GM21447 (cell line): ENCODE measurements around the gene RGS3.

Experiments used
- ATAC-seq: cut with Tn5 transposase; IDR thresholded peaks from one replicate; pipeline ENCODE4 v1.9.1; 2021; ENCODE audit not compliant: unreplicated experiment

Gene RGS3

DNA sequence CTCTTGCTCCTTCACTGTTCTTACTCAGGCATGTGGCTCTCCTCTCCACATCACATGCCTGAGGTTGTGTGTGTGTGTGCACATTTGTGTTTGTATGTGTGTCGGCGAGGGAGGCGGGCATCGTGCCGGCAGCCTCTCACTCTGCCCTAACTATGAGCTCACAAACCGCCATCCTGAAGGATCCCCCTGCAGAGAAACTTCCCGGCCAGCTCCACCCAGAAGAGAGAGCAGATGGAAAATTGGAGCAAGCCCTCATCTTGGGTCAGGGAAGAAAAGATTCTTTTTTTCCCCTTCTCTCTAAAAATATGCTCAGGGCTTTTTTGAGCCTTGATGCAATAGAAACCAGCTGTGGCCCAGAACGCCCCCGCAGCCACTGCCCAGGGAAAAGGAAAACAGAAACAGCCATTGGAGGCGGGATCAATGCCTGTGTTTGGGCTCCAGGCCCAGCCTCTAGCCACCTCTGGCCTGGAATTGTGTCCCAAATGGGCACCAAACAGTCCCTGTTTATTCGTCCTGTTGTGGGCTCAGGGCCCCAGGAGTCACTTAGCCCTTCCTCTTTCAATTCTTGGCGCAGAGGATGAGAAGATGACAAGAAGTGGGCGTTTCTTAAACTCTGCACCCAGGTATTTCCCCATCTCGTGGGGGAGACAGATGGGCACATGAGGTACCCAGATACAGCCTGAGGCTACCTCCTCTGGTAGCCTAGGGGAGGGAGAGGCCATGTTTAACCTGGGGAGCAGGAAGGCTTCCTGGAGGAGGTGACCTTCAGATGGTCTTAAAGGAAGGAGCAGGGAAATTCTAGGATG lies 151.5 kb downstream of the RGS3 start:
- peak; percentile 74 for ATAC-seq

DNA sequence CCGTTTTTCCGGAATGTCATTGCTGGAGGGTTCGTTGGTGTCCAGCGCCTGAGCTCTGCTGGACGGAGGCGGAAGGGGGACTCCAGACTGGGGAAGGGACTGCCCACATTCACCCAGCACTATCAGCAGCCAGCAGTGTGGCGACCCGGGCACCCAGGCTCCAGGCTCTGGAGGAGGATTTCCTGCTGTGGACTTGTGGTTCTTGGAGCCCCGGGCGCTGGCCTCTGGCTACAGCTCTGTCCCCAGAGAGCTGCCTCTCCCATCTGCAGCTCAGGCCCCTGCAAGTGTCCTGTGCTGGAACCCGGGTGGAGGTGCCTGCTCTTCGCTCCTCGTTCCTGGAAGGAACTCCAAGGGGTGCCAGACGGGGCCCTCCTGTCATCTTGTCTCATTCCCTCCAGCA lies 152.6 kb downstream of the RGS3 start:
- no peak for ATAC-seq

DNA sequence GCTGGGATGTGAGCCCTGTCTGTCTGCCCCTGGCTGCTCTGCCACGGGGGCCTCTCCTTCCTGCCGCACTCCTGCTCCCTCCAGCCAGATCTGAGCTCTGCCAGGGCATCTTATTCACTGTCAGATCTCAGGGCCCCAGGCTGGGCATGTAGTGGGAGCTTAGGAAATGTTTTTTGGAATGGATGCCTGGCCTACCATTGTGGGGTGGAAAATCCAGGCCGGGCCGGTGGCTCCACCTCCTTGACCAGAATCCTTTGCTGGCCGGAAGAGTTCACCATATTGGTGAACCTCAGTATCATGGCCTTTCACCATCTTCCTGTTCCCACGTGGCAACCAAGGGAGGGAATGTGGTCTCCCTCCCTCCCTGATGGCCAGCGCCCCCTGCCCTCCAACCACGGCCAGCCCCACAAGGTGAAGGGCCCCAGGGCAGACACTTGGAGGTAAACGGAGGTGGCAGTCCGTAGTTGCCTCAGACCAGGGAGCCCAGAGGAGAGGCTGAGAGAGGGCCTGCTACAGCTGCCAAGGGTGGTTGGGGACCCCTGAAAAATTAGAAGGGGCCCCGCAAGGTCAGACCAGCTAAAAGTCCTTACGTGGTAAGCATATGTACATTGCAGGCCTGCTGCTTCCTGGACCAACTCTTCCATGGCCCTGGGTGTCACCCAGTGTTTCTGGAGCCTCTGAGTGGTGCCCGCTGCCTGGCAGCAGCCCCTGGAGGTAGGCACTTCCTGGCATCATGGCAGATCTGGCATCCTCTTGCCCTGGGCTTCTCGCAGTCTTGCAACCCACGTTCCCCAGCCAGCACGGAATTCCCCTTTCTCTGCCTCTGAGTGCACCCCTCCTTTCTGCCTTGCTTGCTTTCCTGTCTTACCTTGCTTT lies 153.3 kb downstream of the RGS3 start:
- no peak for ATAC-seq

DNA sequence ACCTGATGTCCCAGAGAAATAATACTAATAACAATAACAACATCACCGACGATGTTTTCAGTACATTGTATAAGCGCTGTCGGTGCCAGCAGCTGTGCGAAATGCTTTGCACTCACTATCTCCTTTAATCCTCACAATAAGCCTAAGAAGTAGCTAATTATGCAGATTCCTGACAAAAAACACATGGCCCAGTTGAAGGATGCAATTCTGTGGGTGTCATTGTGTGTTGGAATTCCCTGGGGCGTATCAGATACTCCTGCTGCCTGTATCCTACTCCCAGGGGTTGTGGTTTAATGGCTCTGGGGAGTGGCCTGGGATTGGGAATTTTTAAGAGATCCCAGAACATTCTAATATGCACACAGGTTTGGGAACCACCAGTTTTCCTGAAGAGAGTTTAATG lies 154.0 kb downstream of the RGS3 start:
- no peak for ATAC-seq

DNA sequence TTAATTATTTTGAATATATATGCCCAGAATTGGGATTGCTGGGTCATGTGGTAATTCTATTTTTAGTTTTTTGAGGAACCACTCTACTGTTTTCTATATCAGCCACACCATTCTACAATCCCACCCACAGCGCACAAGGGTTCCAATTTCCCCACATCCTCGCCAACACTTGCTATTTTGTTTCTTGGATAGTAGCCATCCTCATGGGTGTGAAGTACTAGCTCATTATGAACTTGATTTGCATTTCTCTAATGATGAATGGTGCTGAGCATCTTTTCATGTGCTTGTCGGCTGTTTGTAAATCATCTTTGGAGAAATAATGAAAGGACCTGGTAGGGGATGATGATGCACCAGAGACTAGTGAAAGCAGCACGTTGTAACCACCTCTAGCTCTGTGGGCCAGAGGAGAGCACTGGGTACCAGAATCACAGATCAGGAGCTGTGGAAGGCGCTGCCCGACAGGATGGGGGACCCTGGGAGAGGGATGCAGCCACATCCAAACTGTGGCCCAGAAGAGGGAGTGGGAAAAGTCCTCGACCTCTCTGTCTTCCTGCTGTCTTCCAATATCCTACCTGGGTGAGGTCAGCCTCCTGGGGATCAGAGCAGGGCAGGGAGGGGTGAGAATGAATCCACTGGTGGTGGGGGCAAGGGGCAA lies 155.4 kb downstream of the RGS3 start:
- ATAC-seq: no peak

DNA sequence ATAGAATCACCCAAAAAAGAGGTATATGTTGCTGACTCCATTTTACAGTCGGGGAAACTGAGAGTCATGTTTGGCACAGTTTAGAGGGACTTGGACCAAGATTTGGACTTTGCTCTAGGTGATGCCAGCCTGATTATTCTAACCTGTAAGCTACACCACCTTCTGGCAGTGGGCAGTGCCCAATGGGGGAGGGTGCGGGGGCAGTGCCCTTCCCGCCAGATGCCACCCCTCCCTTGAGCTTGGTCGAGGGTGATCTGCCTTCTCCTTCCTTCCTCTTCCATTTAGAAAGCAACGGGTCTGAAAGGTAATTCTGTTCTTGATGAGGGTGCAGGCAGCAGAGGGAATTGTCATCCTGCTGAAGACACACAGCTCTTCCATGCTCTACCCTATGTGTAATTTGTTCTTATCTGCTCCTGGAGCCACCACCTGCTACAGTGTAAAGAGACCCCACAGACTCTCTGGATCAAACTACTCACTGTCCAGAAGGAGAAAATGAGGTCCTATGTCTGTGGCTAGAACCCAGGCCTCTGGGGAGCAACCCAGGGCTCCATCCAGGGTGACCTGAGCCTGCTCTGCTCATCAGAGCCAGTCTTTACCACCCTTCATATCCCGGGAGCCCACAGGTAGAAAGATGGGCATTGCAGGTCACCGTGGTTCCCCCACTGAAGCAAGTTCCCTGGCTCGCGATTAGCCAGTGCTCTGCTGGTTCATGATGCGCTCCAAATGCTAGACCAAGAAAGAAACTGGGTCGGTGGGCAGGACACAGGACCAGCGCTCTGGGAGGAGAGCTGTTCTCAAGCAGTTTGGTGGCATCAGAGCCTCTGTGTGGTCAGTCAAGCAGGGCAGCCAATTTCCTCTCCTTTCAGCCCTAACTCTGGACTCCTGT lies 156.2 kb downstream of the RGS3 start:
- no peak for ATAC-seq

DNA sequence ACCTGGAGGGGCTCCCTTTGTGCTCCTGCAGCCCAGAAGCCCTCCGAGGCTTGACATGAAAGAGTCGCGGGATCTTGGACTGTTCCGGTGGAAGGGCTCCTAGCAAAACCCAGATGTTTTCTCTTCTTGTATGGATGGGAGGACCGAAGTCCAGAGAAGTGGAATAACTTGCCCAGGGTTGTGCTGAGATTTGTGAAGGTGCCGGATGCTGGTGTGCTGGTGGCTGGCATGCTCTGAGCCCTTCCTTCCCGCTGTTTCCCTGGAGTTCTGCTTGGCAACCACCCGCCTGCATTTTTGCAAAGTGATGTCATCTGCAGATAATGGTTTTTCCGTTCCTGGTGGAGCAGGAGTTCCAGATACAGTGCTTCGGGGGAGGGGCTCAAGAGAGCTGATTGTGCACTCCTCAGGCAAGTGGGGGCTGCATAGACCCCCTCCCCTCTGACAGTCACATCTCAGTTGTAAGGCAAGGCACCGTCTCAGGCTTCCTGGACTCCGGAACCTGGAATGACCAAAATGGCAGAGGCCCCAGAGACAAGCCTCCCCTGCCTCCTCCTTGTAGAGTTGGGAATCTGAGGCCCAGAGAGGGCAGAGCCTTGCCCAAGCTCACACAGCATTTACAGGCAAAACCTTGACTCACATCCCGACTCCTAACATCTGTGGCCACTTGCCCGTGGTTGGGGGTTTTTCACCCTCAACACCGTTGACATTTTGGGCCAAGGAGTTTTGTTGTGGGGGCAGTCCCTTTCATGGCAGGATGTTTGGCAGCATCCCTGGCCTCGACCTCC lies 157.0 kb downstream of the RGS3 start:
- ATAC-seq: no peak

DNA sequence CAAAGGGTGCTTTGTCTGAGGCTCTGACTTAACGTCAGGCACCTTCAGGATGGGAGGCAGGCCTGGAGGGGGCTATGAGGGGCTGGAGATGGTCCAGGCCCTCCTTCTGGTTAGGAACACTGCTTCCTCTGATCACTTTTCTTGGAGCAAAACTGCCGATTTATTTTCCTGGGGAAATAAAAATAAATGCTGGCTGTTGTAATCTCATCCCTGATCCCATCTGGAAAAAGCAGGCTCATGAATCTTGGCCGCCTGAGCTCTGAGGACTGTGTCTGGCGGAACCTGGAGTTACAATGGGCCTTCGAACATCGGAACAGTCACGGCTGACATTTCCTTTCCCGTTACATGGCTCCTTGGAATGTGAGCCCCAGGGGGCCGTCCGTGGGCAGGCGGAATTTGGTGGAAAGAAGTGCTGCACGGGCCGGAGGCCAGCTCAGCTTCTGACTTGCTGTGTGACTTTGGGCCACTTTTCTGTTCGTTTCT lies 157.8 kb downstream of the RGS3 start:
- no peak for ATAC-seq

DNA sequence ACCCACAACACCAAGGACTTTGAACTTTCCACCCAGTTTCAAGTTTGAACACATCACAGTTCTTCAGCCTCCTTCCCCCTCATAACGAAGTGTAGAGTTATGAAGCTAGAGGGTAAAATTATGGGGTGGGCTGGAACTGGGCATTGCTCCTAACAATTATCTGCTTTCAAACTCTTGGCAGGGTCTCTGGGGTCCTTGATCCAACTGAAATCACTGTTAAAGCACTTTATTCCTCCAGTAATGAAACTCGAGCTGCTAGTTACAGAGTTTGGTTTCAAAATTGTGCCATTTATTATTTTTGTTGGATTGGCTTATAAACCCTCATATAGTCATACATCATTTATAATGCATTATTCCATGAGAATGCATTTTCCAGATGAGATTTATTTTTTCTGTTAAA lies 158.5 kb downstream of the RGS3 start:
- no peak for ATAC-seq

DNA sequence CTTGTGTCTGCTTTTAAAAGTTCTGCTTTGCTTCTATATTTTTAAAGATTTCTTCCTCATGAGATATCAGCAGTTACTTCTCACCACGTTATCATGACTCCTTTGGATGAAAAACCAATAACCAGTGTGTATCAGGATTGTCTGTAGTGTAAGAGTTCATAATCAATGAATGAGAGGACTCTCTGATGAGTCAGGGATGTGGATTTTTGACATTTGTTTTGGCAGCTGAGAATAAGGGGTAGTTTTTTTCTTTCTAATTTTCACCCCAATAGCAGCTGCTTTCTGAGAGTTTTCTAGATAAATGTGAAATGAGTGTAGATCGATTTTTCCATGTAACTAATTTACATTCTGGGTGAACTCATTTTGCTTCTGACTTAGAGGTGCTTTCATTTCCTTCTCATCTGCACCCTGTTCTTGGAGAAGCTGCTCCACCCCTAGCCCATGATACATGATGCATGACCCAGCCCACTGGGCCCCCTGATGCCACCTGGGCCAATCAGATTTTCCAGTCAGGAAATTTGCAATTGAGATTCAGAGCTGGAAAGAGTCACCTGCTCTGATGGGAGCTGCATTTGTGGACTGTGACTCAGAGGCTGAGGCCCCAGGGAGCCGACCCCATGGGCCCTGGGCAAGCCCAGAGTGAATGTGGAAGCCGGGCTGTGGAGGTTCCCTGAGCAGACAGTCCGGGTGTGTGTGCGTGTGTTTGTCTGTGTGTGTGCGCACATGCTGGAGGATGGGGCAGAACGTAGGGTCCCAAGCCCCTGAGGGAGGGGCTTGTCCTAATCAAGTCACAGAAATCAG lies 159.3 kb downstream of the RGS3 start:
- ATAC-seq: peak; percentile 87

DNA sequence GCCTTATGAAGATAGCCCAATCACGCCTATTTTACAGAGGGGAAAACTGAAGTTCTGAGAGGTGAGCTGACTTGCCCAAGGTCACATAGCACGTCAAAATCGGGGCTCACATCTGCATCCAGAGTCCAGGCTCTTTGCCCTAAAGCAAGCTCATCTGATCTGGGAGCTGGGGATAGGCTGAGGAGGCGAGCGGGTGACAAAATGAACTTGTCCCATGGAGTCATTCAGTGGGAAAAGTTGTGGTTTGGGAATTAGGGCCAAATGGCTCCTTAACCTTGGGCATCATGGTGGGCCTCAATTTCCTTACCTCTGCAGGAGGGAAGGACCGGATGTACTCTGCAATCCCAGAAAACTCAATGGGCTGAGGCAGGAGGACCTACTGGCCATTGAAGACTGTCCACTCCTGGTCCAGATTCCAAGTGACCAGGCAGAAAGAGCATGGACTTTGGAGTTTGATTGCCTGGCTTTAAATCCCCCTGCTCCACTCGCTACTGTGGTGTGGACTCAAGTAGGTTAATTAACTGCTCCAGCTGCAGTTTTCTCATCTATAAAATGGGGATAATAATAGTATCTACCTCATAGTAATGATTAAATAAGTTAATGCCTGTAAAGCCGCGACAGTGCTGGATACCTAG lies 160.4 kb downstream of the RGS3 start:
- no peak for ATAC-seq

DNA sequence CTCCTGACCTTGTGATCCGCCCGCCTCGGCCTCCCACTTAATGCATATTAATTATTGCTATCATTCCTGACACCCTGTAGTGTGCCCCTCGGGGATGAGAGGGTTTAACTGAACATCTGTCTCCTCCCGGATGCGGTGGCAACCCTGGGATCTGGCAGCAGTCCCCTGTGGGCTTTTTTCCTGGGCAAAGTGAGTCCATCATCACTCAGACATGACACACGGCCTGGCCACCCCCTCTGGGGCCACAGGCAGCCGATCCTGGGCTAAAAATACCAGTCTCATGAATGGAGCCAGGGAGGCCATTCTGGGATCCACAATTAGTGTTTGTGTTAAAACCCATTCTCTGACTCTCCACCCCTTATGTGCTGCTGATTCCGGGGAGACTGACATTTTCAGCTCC lies 161.2 kb downstream of the RGS3 start:
- ATAC-seq: no peak

DNA sequence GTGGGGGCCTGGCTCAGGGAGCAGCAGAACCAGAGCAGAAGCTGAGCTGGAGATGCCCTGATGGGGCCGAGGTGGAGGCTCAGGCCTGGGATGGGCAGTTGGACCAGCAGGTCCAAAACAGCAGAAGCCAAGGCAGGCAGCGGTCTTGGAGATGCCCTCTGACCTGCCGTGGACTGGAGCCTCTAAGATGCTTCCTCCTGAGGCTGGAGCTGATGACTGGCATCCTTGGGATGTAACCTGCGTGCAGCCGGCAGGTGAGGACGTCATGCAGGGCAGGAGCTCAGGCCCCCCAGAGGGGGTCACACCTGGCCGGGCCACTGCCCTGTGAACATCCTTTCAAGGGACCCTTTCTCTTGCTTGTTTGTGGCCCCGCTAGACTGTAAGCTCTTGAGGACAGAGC lies 162.0 kb downstream of the RGS3 start:
- ATAC-seq: no peak

DNA sequence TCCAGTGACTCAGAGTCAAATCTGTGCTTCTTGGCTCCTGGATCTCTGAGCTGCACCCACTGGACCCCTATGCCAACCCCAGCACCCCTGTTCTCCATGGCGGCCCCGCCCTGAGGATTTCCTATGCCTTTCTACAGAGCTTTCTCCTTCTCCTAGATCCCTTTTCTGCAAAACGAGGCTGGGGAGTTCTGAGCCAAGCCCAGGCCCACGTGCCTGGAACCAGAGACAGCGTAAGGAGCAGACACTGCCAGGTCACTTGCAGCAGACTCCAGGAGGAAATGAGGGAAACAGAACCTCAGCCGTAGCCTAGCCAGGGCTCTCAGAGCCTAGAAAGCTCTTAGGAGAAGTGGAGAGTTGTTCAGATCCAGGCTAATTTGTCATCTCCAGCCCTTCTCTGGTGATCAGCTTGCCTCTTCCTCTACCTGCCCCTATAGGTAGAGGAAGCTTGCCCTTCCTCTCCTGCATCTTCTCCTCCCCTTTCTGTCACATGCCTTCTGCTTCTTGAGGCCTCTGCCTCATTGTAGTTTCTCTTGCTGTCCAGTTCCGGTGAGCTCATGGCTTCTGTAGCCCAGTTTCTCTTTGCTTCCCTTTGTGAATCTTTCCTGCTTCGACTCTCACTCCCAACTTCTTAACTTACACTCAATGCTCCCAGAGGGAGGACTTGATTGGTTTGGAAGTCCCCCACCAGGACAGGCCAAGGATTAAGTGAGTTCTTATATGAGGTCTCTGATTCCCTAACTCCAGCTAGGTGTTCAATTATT lies 163.4 kb downstream of the RGS3 start:
- no peak for ATAC-seq

DNA sequence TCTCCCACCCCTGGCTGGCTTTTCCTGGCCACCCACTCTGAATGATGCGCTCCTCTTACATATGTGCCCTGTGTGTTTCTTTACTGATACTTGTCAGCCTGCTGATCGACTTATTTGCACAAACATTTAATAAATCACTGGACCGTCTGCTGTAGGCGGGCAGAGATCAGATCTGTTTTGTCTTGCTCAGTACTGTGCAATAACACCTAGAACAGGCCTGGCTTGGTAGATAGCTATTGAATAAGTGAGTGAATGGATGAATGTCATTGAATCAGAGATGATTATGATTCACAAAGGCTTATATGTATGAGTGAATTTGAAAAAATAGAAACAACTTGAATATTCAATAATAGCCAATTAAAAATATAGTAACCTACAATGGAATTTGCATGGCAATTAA lies 165.1 kb downstream of the RGS3 start:
- ATAC-seq: no peak

DNA sequence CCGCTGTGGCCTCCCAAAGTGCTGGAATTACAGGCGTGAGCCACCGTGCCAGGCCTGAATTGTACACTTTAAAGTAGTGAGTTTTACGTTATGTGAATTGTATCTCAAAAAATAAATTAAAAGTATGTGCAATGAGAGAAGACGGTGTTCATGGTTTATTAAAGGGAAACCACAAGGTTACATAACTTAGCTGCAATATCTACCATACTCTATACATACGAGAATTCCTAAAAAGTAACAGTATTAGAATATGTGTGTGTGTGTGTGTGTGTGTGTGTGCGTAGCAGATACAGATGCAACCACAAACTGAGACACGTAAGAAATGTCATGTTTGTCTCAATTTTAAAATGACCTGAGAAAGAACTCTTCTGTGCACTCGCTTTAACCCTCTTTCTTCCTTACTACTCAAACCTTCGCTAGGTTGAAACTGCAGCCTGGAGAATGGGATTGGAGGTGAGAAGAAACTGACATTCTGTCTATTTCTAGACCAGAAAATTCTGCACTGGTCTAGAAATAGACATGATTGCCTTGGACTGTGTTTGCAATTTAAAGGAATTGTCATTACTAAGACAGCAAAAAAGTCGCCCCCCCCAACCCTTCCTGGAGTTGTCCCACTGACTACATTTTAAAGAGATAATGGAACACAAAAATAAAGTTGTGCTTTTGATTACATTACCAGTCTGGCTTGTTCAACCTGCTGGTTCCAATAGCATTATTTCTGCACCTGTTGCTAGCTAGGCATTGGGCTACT lies 167.0 kb downstream of the RGS3 start:
- no peak for ATAC-seq

DNA sequence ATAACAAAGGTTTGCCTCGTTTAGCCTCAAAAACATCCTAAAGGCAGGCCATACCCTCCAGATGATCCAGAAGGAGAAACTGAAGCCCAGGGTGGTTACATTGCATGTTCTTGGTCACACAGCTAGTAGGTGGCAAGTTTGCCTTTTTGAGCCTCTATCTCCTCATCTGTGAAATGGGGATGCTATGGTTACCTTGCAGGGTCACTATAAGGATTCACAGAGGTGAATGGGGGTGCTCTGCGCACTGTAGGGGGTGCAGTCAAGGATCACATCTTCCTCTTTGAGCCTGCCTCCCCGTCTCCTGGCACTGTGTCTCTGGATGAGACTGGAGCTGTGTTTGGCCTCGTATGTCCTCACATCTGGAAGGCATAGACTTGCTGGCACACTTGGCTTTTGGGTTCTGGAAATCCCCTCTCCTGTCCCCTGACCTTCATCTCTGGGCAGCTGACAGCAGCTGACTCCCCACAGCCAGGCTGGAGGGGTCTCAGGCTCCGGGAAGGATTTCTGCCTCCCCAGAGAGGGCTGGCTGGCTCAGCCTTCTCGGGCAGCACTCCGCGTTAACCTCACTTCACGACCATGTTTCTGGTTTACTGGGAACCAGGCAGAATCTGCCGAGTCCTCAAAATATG lies 167.7 kb downstream of the RGS3 start:
- no peak for ATAC-seq
